GM13977 (cell line): ENCODE data around the gene ALG12.

Experiments used
- DNase-seq: peaks from one replicate; pipeline ENCODE4 v3.0.0; 2012; ENCODE audit warnings: low spot score
- CTCF ChIP-seq: IDR thresholded peaks from 2 replicates; pipeline ENCODE4 v1.5.1; 2012; ENCODE audit warnings: mild to moderate bottlenecking, control low read depth; ENCODE audit not compliant: insufficient read depth; ENCODE audit errors: extremely low read depth, missing control alignments
- in situ Hi-C: fragments of 300-500 bp; cut with MboI; formaldehyde crosslinking; loops from one replicate; pipeline ENCODE4 v1.12.0; 2022; ENCODE audit warnings: low sequenced_read_pairs, low pct_unique_long_range_greater_than_20kb, mixed read lengths, inconsistent platforms; ENCODE audit not compliant: unreplicated experiment

Gene ALG12

GRCh38 chr22:49937758-49938564, 19.7 kb upstream of the ALG12 start:
- in situ Hi-C loops, result loop anchor here (25.0 kb wide), 1 partner anchor 99 kb away; no protein-coding TSS in a partner anchor

GRCh38 chr22:49936973-49937757, 18.9 kb upstream of the ALG12 start:
- no peak for DNase-seq
- TF ChIP-seq CTCF, result no peak
- in situ Hi-C loops, result loop anchor here (25.0 kb wide), 1 partner anchor 100 kb away; no protein-coding TSS in a partner anchor

More at GRCh38 chr22:49937758-49938564, 19.7 kb upstream of the ALG12 start:
- no peak for DNase-seq
- no peak for TF ChIP-seq CTCF

GRCh38 chr22:49936018-49936972, 18.1 kb upstream of the ALG12 start:
- DNase-seq, result peak; percentile 92
- in situ Hi-C loops, result loop anchor here (25.0 kb wide), 1 partner anchor 101 kb away; no protein-coding TSS in a partner anchor
- no peak for TF ChIP-seq CTCF

- in situ Hi-C loops, result loop anchor here (25.0 kb wide), 1 partner anchor 102 kb away; no protein-coding TSS in a partner anchor
- no peak for DNase-seq
- no peak for TF ChIP-seq CTCF
Measured at GRCh38 chr22:49935561-49935960, 17.3 kb upstream of the ALG12 start.

GRCh38 chr22:49934891-49935557, 16.8 kb upstream of the ALG12 start:
- in situ Hi-C loops, result loop anchor here (25.0 kb wide), 1 partner anchor 102 kb away; no protein-coding TSS in a partner anchor
- TF ChIP-seq CTCF, result no peak
- DNase-seq, result peak; percentile 88
